Vagina (tissue), 2 donors: Measurements from ENCODE around the gene HIGD1B.

Experiments used
- CTCF ChIP-seq, 3 experiments: fragments of 450-650 bp in 2 of 3; fragments of 200-600 bp in 1 of 3; sonication (generic) in 1 of 3; IDR thresholded peaks; one replicate each; pipeline ENCODE4 v1.5.1; 2017 to 2019; ENCODE audit warnings: antibody characterized with exemption in 3 of 3, mild to moderate bottlenecking in 2 of 3, moderate library complexity in 2 of 3
- POLR2A ChIP-seq, 2 donors: fragments of 450-650 bp; IDR thresholded peaks; one replicate each; pipeline ENCODE4 v1.6.1; 2017; ENCODE audit warnings: antibody characterized with exemption in 2 of 2, mild to moderate bottlenecking in 2 of 2, moderate library complexity in 2 of 2
- POLR2AphosphoS5 ChIP-seq, 2 donors: sonication (generic); formaldehyde crosslinking; IDR thresholded peaks; one replicate each; pipeline ENCODE4 v1.9.0; 2017; ENCODE audit warnings: antibody characterized with exemption in 2 of 2, mild to moderate bottlenecking in 2 of 2, low read depth in 1 of 2; ENCODE audit not compliant: insufficient read depth in 1 of 2

GRCh38 chr17:44881145-44881544 lies 33.5 kb downstream of the HIGD1B start:
- no peak for TF ChIP-seq CTCF (IDR thresholded peaks at IDR 0.05)
- no peak for TF ChIP-seq POLR2AphosphoS5 (IDR thresholded peaks at IDR 0.05; ENCODE audit: insufficient read depth in 1 of 2, low read depth in 1 of 2)
- TF ChIP-seq POLR2A (IDR thresholded peaks at IDR 0.05) = no peak
